ENCODE results near the gene GPR152. TPM values are rescaled to one million over a fixed set of nuclear protein-coding genes. Genes with fewer than 3 reads are reported as not detected.
"Not testable (repeated sequence)": the region's sequence is repeated elsewhere in the genome, so short reads cannot be mapped to it uniquely, and the experiment has no call there.

GPR152 gene
- total RNA-seq, 1 donor from 2014 or later = not detected

DNA sequence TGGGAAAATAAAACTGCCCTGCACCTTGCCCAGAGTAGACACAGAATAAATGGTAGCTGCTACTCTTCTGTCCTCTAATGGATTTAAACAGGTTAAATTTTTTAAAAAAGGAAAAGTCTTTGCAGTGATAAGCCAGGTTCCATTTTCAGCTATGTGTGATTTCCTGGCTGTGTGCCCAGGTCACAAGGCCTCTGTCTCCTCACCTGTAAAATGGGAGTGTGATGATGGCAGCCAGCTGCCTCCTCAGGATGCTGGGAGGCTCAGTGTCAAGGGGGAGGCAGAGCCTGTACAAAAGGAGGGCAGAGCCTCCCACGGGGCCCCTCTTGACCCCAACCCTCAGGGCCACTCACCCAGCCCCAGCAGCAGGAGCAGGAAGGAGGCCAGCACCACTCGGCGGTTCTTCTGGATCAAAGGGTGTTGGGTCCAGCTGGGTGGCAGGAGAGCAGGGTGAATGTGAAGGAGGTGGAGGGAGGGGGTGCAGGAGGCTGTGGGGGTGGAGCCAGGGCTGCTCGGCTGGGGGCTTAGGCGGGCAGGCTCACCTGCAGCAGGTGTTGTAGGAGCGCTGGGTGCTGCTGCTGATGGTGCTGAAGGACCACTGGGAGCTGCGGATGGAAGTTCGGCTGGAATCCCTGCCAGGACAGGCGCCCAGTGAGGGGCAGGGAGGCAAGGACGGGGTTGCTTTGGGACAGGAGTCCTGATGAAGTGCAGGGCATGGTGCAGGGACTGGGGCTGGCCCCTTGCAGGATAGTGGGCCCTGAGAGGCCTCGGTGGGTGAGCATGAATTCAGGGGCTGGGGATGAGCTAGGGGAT, 14.6 kb upstream of the GPR152 start:
- peak overlapping the region; percentile 89 for H3K4me2 ChIP-seq (ENCODE audit: low read length)
- H4K20me1 ChIP-seq (ENCODE audit: insufficient read depth, low read length) = no peaks in the 10 kb centered on the region
- no peaks in the 10 kb centered on the region for H3K9me3 Mint-ChIP-seq (ENCODE audit: unreplicated experiment)
- no peak for DNase-seq (ENCODE audit: low read depth)
- TF ChIP-seq, protein P1, sequence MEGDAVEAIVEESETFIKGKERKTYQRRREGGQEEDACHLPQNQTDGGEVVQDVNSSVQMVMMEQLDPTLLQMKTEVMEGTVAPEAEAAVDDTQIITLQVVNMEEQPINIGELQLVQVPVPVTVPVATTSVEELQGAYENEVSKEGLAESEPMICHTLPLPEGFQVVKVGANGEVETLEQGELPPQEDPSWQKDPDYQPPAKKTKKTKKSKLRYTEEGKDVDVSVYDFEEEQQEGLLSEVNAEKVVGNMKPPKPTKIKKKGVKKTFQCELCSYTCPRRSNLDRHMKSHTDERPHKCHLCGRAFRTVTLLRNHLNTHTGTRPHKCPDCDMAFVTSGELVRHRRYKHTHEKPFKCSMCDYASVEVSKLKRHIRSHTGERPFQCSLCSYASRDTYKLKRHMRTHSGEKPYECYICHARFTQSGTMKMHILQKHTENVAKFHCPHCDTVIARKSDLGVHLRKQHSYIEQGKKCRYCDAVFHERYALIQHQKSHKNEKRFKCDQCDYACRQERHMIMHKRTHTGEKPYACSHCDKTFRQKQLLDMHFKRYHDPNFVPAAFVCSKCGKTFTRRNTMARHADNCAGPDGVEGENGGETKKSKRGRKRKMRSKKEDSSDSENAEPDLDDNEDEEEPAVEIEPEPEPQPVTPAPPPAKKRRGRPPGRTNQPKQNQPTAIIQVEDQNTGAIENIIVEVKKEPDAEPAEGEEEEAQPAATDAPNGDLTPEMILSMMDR (IDR thresholded peaks at IDR 0.05; ENCODE audit: insufficient read depth, low read depth, low read length) = no peak
- TF ChIP-seq EZH2 (IDR thresholded peaks at IDR 0.05; ENCODE audit: insufficient read depth, low read length) = no peak
- peaks cover 5% of the 10 kb centered on the region for H3K36me3 Mint-ChIP-seq (ENCODE audit: low read depth, unreplicated experiment)
- peak overlapping the region; percentile 58 for H3K4me3 Mint-ChIP-seq (ENCODE audit: unreplicated experiment)
- no peak overlapping the region for H3K4me3 ChIP-seq (ENCODE audit: insufficient read depth, low read depth, low read length)
- H3K79me2 ChIP-seq (ENCODE audit: insufficient read depth, low read length) = peaks cover 9% of the 10 kb centered on the region
- H3K27me3 ChIP-seq (ENCODE audit: insufficient read depth, low read length) = no peaks in the 10 kb centered on the region
- H3K27ac ChIP-seq (ENCODE audit: low read depth, low read length) = no peak overlapping the region
- no peaks in the 10 kb centered on the region for H3K9me3 ChIP-seq (ENCODE audit: insufficient read depth, low read depth, low read length)
- H3K4me1 ChIP-seq (ENCODE audit: insufficient read depth, low read length) = peaks cover 16% of the 10 kb centered on the region
- no peaks in the 10 kb centered on the region for H3K27me3 Mint-ChIP-seq (ENCODE audit: low read depth, unreplicated experiment)
- H2AFZ ChIP-seq (ENCODE audit: low read depth, low read length) = no peak overlapping the region
- peaks cover 4% of the 10 kb centered on the region for H3K4me1 Mint-ChIP-seq (ENCODE audit: low read depth, unreplicated experiment)
- H3K27ac Mint-ChIP-seq (ENCODE audit: unreplicated experiment) = no peak overlapping the region
- no peak overlapping the region for H3K9ac ChIP-seq (ENCODE audit: low read length)
- no peaks in the 10 kb centered on the region for H3K36me3 ChIP-seq (ENCODE audit: insufficient read depth, low read length)
- FAIRE-seq = no peak

DNA sequence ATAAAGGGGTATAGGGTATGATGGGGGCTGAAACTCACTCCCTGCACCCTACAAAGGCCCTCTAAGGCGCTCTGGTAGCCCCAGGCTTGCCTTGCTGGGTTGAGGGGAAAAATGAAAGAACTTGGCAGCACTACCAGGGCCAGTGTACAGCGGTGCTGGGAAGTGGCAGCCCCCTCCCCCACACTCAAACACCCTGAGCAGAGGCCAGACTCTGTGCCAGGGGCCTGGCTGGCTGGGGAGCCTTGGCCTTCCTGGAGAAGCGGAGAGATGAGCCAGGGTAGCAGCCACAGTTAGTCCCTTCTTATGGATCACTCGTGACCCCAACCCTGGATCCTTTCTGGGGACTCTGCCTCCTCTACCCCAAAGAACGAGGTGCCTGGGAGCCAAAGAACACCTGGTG, 13.8 kb upstream of the GPR152 start:
- H3K4me3 ChIP-seq (ENCODE audit: insufficient read depth, low read depth, low read length) = no peak overlapping the region
- Mint-ChIP-seq H3K4me3 (ENCODE audit: unreplicated experiment) (no peak overlapping the region), H3K9me3 (ENCODE audit: unreplicated experiment) (no peaks in the 10 kb centered on the region), H3K4me1 (ENCODE audit: low read depth, unreplicated experiment) (peaks cover 4% of the 10 kb centered on the region), H3K36me3 (ENCODE audit: low read depth, unreplicated experiment) (peaks cover 5% of the 10 kb centered on the region), H3K27ac (ENCODE audit: unreplicated experiment) (no peak overlapping the region), H3K27me3 (ENCODE audit: low read depth, unreplicated experiment) (no peaks in the 10 kb centered on the region)
- H3K9me3 ChIP-seq (ENCODE audit: insufficient read depth, low read depth, low read length) = no peaks in the 10 kb centered on the region
- no peak overlapping the region for H2AFZ ChIP-seq (ENCODE audit: low read depth, low read length)
- H3K27ac ChIP-seq (ENCODE audit: low read depth, low read length) = no peak overlapping the region
- no peak overlapping the region for H3K9ac ChIP-seq (ENCODE audit: low read length)
- H3K79me2 ChIP-seq (ENCODE audit: insufficient read depth, low read length) = peaks cover 9% of the 10 kb centered on the region
- TF ChIP-seq EZH2 (IDR thresholded peaks at IDR 0.05; ENCODE audit: insufficient read depth, low read length) = no peak
- DNase-seq (ENCODE audit: low read depth) (no peak), FAIRE-seq (no peak)
- H3K27me3 ChIP-seq (ENCODE audit: insufficient read depth, low read length) = no peaks in the 10 kb centered on the region
- H3K4me1 ChIP-seq (ENCODE audit: insufficient read depth, low read length) = peaks cover 16% of the 10 kb centered on the region
- H3K4me2 ChIP-seq (ENCODE audit: low read length) = no peak overlapping the region
- no peaks in the 10 kb centered on the region for H4K20me1 ChIP-seq (ENCODE audit: insufficient read depth, low read length)
- no peaks in the 10 kb centered on the region for H3K36me3 ChIP-seq (ENCODE audit: insufficient read depth, low read length)

DNA sequence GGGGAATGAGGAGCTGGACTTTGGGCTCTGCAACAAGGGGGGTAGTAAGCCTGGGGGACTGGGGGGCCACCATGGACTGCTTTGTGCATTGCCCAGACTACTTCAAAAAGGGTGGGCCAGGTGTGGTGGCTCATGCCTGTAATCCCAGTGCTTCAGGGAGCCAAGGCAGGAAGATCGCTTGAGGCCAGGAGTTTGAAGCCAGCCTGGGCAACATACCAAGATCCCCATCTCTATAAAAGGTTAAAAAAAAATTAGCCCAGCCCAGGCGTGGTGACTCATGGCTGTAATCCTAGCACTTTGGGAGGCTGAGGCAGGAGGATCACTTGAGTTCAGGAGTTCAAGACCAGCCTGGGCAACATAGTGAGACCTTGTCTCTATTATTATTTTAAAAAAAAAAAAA, 13.0 kb upstream of the GPR152 start:
- not testable (repeated sequence) for H4K20me1 ChIP-seq (ENCODE audit: insufficient read depth, low read length); H2AFZ ChIP-seq (ENCODE audit: low read depth, low read length); H3K9me3 Mint-ChIP-seq (ENCODE audit: unreplicated experiment); H3K9ac ChIP-seq (ENCODE audit: low read length); H3K9me3 ChIP-seq (ENCODE audit: insufficient read depth, low read depth, low read length); H3K4me1 Mint-ChIP-seq (ENCODE audit: low read depth, unreplicated experiment); H3K27me3 Mint-ChIP-seq (ENCODE audit: low read depth, unreplicated experiment); H3K79me2 ChIP-seq (ENCODE audit: insufficient read depth, low read length); FAIRE-seq; H3K27me3 ChIP-seq (ENCODE audit: insufficient read depth, low read length); H3K36me3 Mint-ChIP-seq (ENCODE audit: low read depth, unreplicated experiment); DNase-seq (ENCODE audit: low read depth); H3K4me3 ChIP-seq (ENCODE audit: insufficient read depth, low read depth, low read length); H3K27ac ChIP-seq (ENCODE audit: low read depth, low read length); H3K36me3 ChIP-seq (ENCODE audit: insufficient read depth, low read length)
- H3K4me3 Mint-ChIP-seq (ENCODE audit: unreplicated experiment) = peak overlapping the region; percentile 77
- Histone ChIP-seq H3K4me2 (ENCODE audit: low read length) (peak overlapping the region; percentile 94), H3K4me1 (ENCODE audit: insufficient read depth, low read length) (peaks cover 16% of the 10 kb centered on the region)
- H3K27ac Mint-ChIP-seq (ENCODE audit: unreplicated experiment) = peak overlapping the region; percentile 47
